Measurements from ENCODE around the gene TACC2.
"Not testable (repeated sequence)": the region's sequence is repeated elsewhere in the genome, so short reads cannot be mapped to it uniquely, and the experiment has no call there.

Gene TACC2

GRCh38 chr10:121978511-121978910, 10.5 kb upstream of the TACC2 start:
- Histone ChIP-seq H3K4me1 (ENCODE audit: control insufficient read depth in 2 of 2, insufficient read depth in 2 of 2, low read length in 2 of 2) (peaks cover 3 to 13% of the 10 kb centered on the region in 2 donors), H3K9me3 (ENCODE audit: control insufficient read depth in 2 of 2, low read length in 2 of 2) (no peaks in the 10 kb centered on the region), H3K36me3 (ENCODE audit: control insufficient read depth in 2 of 2, insufficient read depth in 2 of 2, low read length in 2 of 2) (no peaks in the 10 kb centered on the region), H3K4me3 (ENCODE audit: low read length in 2 of 2) (no peak overlapping the region), H3K9ac (ENCODE audit: low read depth in 1 of 2, low read length in 2 of 2) (no peak overlapping the region), H3K27ac (ENCODE audit: low read depth in 2 of 2, low read length in 2 of 2) (no peak overlapping the region), H3K27me3 (ENCODE audit: control insufficient read depth in 2 of 2, insufficient read depth in 2 of 2, low read length in 2 of 2) (no peaks in the 10 kb centered on the region)

- Histone ChIP-seq H3K27ac (ENCODE audit: low read depth in 2 of 2, low read length in 2 of 2) (no peak overlapping the region), H3K4me3 (ENCODE audit: low read length in 2 of 2) (no peak overlapping the region), H3K4me1 (ENCODE audit: control insufficient read depth in 2 of 2, insufficient read depth in 2 of 2, low read length in 2 of 2) (no peaks in the 10 kb centered on the region), H3K9me3 (ENCODE audit: control insufficient read depth in 2 of 2, low read length in 2 of 2) (peaks cover 0 to 6% of the 10 kb centered on the region in 2 donors), H3K27me3 (ENCODE audit: control insufficient read depth in 2 of 2, insufficient read depth in 2 of 2, low read length in 2 of 2) (no peaks in the 10 kb centered on the region), H3K9ac (ENCODE audit: low read depth in 1 of 2, low read length in 2 of 2) (no peak overlapping the region), H3K36me3 (ENCODE audit: control insufficient read depth in 2 of 2, insufficient read depth in 2 of 2, low read length in 2 of 2) (no peaks in the 10 kb centered on the region)
These were observed 7.6 kb upstream of the TACC2 start for GRCh38 chr10:121981346-121981745.

GRCh38 chr10:121983852-121984251, 5.1 kb upstream of the TACC2 start:
- Histone ChIP-seq H3K27ac (ENCODE audit: low read depth in 2 of 2, low read length in 2 of 2) (no peak overlapping the region), H3K27me3 (ENCODE audit: control insufficient read depth in 2 of 2, insufficient read depth in 2 of 2, low read length in 2 of 2) (no peaks in the 10 kb centered on the region), H3K4me3 (ENCODE audit: low read length in 2 of 2) (no peak overlapping the region), H3K4me1 (ENCODE audit: control insufficient read depth in 2 of 2, insufficient read depth in 2 of 2, low read length in 2 of 2) (no peaks in the 10 kb centered on the region), H3K9ac (ENCODE audit: low read depth in 1 of 2, low read length in 2 of 2) (no peak overlapping the region), H3K9me3 (ENCODE audit: control insufficient read depth in 2 of 2, low read length in 2 of 2) (peaks cover 1 to 6% of the 10 kb centered on the region in 2 donors), H3K36me3 (ENCODE audit: control insufficient read depth in 2 of 2, insufficient read depth in 2 of 2, low read length in 2 of 2) (no peaks in the 10 kb centered on the region)

- Histone ChIP-seq H3K4me3 (ENCODE audit: low read length in 2 of 2) (no peak overlapping the region), H3K36me3 (ENCODE audit: control insufficient read depth in 2 of 2, insufficient read depth in 2 of 2, low read length in 2 of 2) (no peaks in the 10 kb centered on the region), H3K27me3 (ENCODE audit: control insufficient read depth in 2 of 2, insufficient read depth in 2 of 2, low read length in 2 of 2) (no peaks in the 10 kb centered on the region), H3K27ac (ENCODE audit: low read depth in 2 of 2, low read length in 2 of 2) (no peak overlapping the region), H3K9ac (ENCODE audit: low read depth in 1 of 2, low read length in 2 of 2) (no peak overlapping the region), H3K9me3 (ENCODE audit: control insufficient read depth in 2 of 2, low read length in 2 of 2) (peaks cover 2 to 6% of the 10 kb centered on the region in 2 donors), H3K4me1 (ENCODE audit: control insufficient read depth in 2 of 2, insufficient read depth in 2 of 2, low read length in 2 of 2) (no peaks in the 10 kb centered on the region)
These were observed 4.5 kb upstream of the TACC2 start for GRCh38 chr10:121984463-121984862.

- peak overlapping the region; percentile 22 to 24 for H3K4me3 ChIP-seq (ENCODE audit: low read length in 2 of 2)
- H3K4me1 ChIP-seq (ENCODE audit: control insufficient read depth in 2 of 2, insufficient read depth in 2 of 2, low read length in 2 of 2) = peaks cover 11 to 20% of the 10 kb centered on the region in 2 donors
- H3K36me3 ChIP-seq (ENCODE audit: control insufficient read depth in 2 of 2, insufficient read depth in 2 of 2, low read length in 2 of 2) = no peaks in the 10 kb centered on the region
- no peaks in the 10 kb centered on the region for H3K27me3 ChIP-seq (ENCODE audit: control insufficient read depth in 2 of 2, insufficient read depth in 2 of 2, low read length in 2 of 2)
- H3K9ac ChIP-seq (ENCODE audit: low read depth in 1 of 2, low read length in 2 of 2) = peak overlapping the region; percentile 7 to 8
- H3K9me3 ChIP-seq (ENCODE audit: control insufficient read depth in 2 of 2, low read length in 2 of 2) = peaks cover 0 to 2% of the 10 kb centered on the region in 2 donors
- no peak overlapping the region for H3K27ac ChIP-seq (ENCODE audit: low read depth in 2 of 2, low read length in 2 of 2)
These were observed 1.2 kb downstream of the TACC2 start for GRCh38 chr10:121990015-121990677.

GRCh38 chr10:121991727-121992126, 2.8 kb downstream of the TACC2 start:
- H3K9me3 ChIP-seq (ENCODE audit: control insufficient read depth in 2 of 2, low read length in 2 of 2); H3K36me3 ChIP-seq (ENCODE audit: control insufficient read depth in 2 of 2, insufficient read depth in 2 of 2, low read length in 2 of 2); H3K27me3 ChIP-seq (ENCODE audit: control insufficient read depth in 2 of 2, insufficient read depth in 2 of 2, low read length in 2 of 2); H3K4me3 ChIP-seq (ENCODE audit: low read length in 2 of 2); H3K27ac ChIP-seq (ENCODE audit: low read depth in 2 of 2, low read length in 2 of 2); H3K9ac ChIP-seq (ENCODE audit: low read depth in 1 of 2, low read length in 2 of 2): not testable (repeated sequence)
- peaks cover 11 to 24% of the 10 kb centered on the region in 2 donors for H3K4me1 ChIP-seq (ENCODE audit: control insufficient read depth in 2 of 2, insufficient read depth in 2 of 2, low read length in 2 of 2)

GRCh38 chr10:121994429-121994941, 5.5 kb downstream of the TACC2 start:
- Histone ChIP-seq H3K9me3 (ENCODE audit: control insufficient read depth in 2 of 2, low read length in 2 of 2) (no peaks in the 10 kb centered on the region), H3K36me3 (ENCODE audit: control insufficient read depth in 2 of 2, insufficient read depth in 2 of 2, low read length in 2 of 2) (no peaks in the 10 kb centered on the region), H3K4me1 (ENCODE audit: control insufficient read depth in 2 of 2, insufficient read depth in 2 of 2, low read length in 2 of 2) (peaks cover 11 to 24% of the 10 kb centered on the region in 2 donors), H3K4me3 (ENCODE audit: low read length in 2 of 2) (peak overlapping the region; percentile 27 to 33), H3K27ac (ENCODE audit: low read depth in 2 of 2, low read length in 2 of 2) (peak overlapping the region; percentile 78 to 86), H3K9ac (ENCODE audit: low read depth in 1 of 2, low read length in 2 of 2) (peak overlapping the region in 1 of 2 donors; percentile 59), H3K27me3 (ENCODE audit: control insufficient read depth in 2 of 2, insufficient read depth in 2 of 2, low read length in 2 of 2) (no peaks in the 10 kb centered on the region)

GRCh38 chr10:121998462-121998861, 9.5 kb downstream of the TACC2 start:
- no peaks in the 10 kb centered on the region for H3K36me3 ChIP-seq (ENCODE audit: control insufficient read depth in 2 of 2, insufficient read depth in 2 of 2, low read length in 2 of 2)
- H3K27me3 ChIP-seq (ENCODE audit: control insufficient read depth in 2 of 2, insufficient read depth in 2 of 2, low read length in 2 of 2) = no peaks in the 10 kb centered on the region
- H3K9me3 ChIP-seq (ENCODE audit: control insufficient read depth in 2 of 2, low read length in 2 of 2) = no peaks in the 10 kb centered on the region
- H3K4me3 ChIP-seq (ENCODE audit: low read length in 2 of 2) = no peak overlapping the region
- no peak overlapping the region for H3K27ac ChIP-seq (ENCODE audit: low read depth in 2 of 2, low read length in 2 of 2)
- no peak overlapping the region for H3K9ac ChIP-seq (ENCODE audit: low read depth in 1 of 2, low read length in 2 of 2)
- H3K4me1 ChIP-seq (ENCODE audit: control insufficient read depth in 2 of 2, insufficient read depth in 2 of 2, low read length in 2 of 2) = peaks cover 11 to 20% of the 10 kb centered on the region in 2 donors

GRCh38 chr10:121999301-121999700, 10.3 kb downstream of the TACC2 start:
- no peak overlapping the region for H3K27ac ChIP-seq (ENCODE audit: low read depth in 2 of 2, low read length in 2 of 2)
- H3K9ac ChIP-seq (ENCODE audit: low read depth in 1 of 2, low read length in 2 of 2) = no peak overlapping the region
- no peaks in the 10 kb centered on the region for H3K27me3 ChIP-seq (ENCODE audit: control insufficient read depth in 2 of 2, insufficient read depth in 2 of 2, low read length in 2 of 2)
- no peaks in the 10 kb centered on the region for H3K36me3 ChIP-seq (ENCODE audit: control insufficient read depth in 2 of 2, insufficient read depth in 2 of 2, low read length in 2 of 2)
- no peaks in the 10 kb centered on the region for H3K9me3 ChIP-seq (ENCODE audit: control insufficient read depth in 2 of 2, low read length in 2 of 2)
- peaks cover 4 to 11% of the 10 kb centered on the region in 2 donors for H3K4me1 ChIP-seq (ENCODE audit: control insufficient read depth in 2 of 2, insufficient read depth in 2 of 2, low read length in 2 of 2)
- no peak overlapping the region for H3K4me3 ChIP-seq (ENCODE audit: low read length in 2 of 2)

GRCh38 chr10:122001698-122002097, 12.7 kb downstream of the TACC2 start:
- H3K36me3 ChIP-seq (ENCODE audit: control insufficient read depth in 2 of 2, insufficient read depth in 2 of 2, low read length in 2 of 2) = no peaks in the 10 kb centered on the region
- no peak overlapping the region for H3K27ac ChIP-seq (ENCODE audit: low read depth in 2 of 2, low read length in 2 of 2)
- H3K4me1 ChIP-seq (ENCODE audit: control insufficient read depth in 2 of 2, insufficient read depth in 2 of 2, low read length in 2 of 2) = no peaks in the 10 kb centered on the region
- H3K9ac ChIP-seq (ENCODE audit: low read depth in 1 of 2, low read length in 2 of 2) = no peak overlapping the region
- no peak overlapping the region for H3K4me3 ChIP-seq (ENCODE audit: low read length in 2 of 2)
- no peaks in the 10 kb centered on the region for H3K9me3 ChIP-seq (ENCODE audit: control insufficient read depth in 2 of 2, low read length in 2 of 2)
- H3K27me3 ChIP-seq (ENCODE audit: control insufficient read depth in 2 of 2, insufficient read depth in 2 of 2, low read length in 2 of 2) = no peaks in the 10 kb centered on the region
